Activated CD4-positive, alpha-beta T cell treated with anti-CD3 and anti-CD28 coated beads, Interleukin-2, amount 50 U/mL, for 1 hour (primary cell): ENCODE results near the gene PTPMT1.

ENCODE experiments used
- DNase-seq: peaks from one replicate; pipeline ENCODE4 v3.0.0-alpha.2; 2020

Gene PTPMT1

GRCh38 chr11:47586098-47586855 lies 20.9 kb downstream of the PTPMT1 start, which contains the start of gene FAM180B:
TSS of gene FAM180B (plus strand) at chr11:47586678. CDS start at chr11:47586769, 91 bp downstream.
- DNase-seq, result no peak

- no peak for DNase-seq
Observed at GRCh38 chr11:47587039-47587716, 21.8 kb downstream of the PTPMT1 start.

DNA sequence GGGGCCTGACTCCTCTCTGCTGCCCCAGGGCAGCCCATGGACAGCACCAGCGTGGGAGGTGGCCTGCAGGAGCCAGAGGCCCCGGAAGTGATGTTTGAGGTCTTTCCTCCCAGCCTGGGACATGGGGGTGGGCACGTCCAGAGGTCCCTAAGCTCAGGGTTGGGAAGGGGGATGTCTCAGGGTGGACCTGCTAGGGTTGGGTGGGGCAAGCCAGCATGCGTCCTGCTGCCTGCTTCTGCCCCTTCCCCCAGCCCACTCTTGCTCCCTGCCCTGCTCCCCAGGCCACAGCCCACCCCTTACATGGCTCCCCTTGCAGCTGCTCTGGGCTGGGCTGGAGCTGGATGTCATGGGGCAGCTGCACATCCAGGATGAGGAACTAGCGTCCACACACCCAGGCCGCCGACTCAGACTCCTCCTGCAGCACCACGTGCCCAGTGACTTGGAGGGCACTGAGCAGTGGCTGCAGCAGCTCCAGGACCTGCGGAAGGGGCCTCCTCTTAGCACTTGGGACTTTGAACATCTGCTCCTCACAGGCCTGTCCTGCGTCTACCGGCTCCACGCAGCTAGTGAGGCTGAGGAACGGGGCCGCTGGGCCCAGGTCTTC lies 22.4 kb downstream of the PTPMT1 start:
- DNase-seq, result no peak

DNA sequence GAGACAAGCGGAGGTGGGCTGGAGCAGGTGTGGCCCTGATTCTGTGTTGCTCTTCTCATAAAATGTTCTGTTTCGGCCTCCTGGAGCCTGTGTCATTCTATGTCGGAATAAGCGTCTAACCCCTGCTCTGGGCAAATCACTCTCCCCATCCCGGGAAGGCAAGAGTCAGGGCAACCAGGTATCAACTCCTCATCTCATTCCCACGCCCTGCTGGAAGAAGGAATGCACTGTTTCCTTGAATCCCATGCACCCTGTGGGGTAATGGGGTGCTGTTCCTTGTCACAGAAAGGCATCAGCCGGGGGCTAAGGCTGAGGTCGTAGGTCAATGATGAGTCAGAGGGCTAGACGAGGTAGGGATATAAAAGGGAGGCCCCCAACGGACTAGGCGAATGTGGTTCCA lies 23.7 kb downstream of the PTPMT1 start:
- DNase-seq, result no peak

DNA sequence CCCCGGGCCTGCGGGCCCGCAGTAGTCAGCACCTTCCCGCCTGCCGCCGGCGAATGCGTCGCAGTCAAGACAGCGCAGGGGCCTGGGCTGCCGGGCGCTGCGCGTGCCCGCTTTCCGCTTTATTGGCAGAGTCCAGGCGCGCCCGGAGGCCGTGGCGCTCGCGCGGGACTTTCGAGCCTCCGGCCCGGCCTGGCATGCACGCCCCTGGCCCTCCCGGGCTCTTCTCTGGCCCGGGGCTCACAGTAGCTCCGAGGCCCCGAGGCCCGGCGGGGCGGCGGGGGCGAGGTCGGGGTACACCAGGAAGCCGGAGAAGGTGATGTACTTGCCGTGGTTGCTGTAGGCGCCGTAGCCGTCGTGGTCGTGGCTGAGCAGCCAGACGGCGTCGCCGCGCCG lies 24.2 kb downstream of the PTPMT1 start:
- DNase-seq, result no peak

DNA sequence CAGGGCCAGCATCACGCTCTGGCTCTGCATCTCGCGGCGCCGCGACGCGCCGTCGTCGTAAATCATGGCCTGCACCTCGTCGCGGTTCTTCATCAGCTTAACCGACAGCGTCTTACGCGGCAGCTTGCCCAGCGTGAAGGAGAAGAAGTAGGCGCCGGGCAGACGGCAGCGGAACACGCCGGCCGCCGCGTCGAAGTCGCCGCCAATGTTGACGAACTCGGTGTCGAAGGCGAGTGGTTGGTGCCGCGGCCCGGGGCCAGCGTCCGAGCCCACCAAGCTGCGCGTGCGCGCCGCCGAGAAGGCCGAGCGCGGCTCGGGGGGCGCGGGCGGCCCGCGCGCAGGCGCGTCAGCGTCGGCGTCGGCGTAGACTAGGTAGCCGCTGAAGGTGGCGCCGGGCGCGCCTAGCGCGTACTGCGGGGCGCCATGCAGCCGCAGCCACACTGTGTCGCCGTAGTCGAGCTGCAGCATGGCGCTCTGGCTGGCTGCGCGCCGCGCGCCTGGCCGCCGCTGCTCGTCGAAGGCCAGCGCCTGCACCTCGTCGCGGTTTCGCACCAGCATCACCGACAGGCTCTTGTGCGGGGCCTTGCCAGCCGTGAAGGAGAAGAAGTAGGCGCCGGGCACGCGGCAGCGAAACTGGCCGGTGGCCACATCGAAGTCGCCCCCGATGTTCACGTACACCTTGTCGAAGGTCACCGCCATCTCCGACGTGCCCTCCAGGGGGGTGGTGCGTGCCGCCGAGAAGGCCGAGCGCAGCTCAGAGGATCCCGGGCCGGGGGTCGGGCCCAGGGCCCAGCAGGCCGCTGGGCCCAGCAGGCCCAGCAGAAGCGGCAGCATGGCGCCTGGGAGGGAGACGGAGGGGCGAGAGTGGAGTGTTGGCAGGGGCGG lies 24.8 kb downstream of the PTPMT1 start:
- no peak for DNase-seq

DNA sequence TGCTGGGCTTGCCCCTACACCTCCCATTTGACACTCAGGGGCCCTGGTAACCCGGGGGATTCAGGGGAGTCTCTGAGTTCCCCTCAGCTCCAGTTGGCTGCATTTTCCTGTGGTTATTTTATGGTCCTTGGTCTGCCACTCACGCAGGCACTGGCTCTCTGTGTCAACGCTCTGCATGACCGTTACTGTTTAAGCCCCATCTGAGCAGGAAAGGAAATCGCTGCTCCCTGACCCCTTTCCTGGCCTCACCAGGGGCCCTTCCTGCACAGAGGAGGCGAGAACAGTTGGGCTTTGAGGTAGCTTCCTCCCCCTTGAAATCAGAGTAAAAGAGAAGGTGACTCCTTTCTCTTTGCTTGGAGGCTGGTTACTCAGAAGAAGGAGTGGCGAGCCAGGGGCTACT lies 26.4 kb downstream of the PTPMT1 start:
- no peak for DNase-seq

DNA sequence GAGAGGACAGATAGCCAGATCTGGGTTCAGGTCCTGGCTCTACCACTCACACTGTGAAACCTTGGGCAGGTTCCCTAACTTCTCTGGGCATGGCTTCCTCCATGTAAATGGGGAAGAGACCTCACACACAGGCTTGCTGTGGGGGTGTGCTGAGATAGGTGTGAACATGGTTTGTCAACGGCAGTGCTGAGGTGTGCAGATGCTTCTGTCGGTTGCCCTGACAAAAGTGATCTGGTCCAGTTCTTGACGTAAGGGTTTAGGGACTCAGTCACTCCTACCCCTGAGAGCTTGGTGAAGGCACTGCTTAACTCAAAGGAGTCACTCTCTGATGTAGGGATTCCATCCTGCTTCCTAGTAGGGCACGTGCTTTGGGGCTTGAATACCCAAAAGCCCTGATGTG lies 26.9 kb downstream of the PTPMT1 start:
- no peak for DNase-seq

- DNase-seq, result no peak
Observed at GRCh38 chr11:47592970-47593369, 27.6 kb downstream of the PTPMT1 start.

GRCh38 chr11:47593492-47593933 lies 28.1 kb downstream of the PTPMT1 start:
- DNase-seq, result no peak

- DNase-seq, result no peak
Observed at GRCh38 chr11:47593934-47594855, 28.8 kb downstream of the PTPMT1 start, which contains the start of gene C1QTNF4. TSS of gene C1QTNF4 (minus strand) at chr11:47594411. CDS start at chr11:47590810, 3,601 bp downstream.

- no peak for DNase-seq
Observed at GRCh38 chr11:47595029-47595428, 29.6 kb downstream of the PTPMT1 start.

- DNase-seq, result no peak
Observed at GRCh38 chr11:47595967-47596366, 30.6 kb downstream of the PTPMT1 start.

- DNase-seq, result no peak
Observed at GRCh38 chr11:47599902-47600301, 34.5 kb downstream of the PTPMT1 start.

GRCh38 chr11:47603295-47603694 lies 37.9 kb downstream of the PTPMT1 start:
- no peak for DNase-seq

- no peak for DNase-seq
Observed at GRCh38 chr11:47605921-47606320, 40.5 kb downstream of the PTPMT1 start.

GRCh38 chr11:47606731-47607130 lies 41.3 kb downstream of the PTPMT1 start:
- no peak for DNase-seq

- no peak for DNase-seq
Observed at GRCh38 chr11:47607380-47607779, 42.0 kb downstream of the PTPMT1 start.

DNA sequence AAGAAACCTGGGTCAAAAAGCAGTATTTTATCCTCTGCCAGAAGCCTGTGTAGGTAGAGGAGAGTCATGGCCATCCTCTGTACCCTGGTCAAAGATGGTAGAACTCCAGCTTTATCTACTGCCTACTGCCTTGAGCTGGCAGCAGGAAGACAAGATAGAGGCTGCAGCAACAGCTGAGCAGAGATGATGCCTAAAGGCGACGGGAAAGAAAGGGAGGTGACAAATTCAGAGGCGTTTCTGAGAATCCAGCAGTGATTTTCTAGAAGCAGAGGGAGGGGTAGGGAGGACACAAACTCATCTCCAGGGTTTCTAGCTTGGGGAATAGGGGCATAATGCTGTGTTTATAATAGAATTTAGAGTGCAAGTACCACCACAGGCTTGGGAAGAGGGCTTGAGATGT lies 44.3 kb downstream of the PTPMT1 start:
- DNase-seq, result no peak

GRCh38 chr11:47611348-47611794 lies 46.0 kb downstream of the PTPMT1 start:
- DNase-seq, result no peak

DNA sequence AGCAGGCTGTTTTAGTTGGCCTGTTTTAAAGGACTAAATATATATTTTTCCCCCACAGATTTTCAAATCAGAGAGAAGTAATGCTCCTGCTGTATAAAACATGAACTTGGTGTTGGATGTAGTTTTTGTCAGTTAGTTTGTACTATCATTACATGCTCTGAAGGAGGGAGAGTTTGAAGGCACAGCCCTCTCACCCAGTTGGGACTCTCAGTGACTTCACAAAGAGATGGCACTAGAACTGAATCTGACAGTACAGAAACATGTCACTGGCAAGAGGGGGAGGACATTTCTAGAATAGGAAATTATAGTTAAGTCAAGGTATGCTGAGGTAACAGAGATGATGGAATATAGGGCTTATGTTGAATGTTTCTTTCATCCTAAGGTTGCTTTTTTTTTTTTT lies 49.9 kb downstream of the PTPMT1 start:
- no peak for DNase-seq
